Right lobe of liver (tissue), 4 donors: Measurements from ENCODE around the gene DPF1.

Source experiments
- CTCF ChIP-seq, 4 donors: fragments of 200-600 bp in 3 of 4; fragments of 450-650 bp in 1 of 4; IDR thresholded peaks; one replicate each; pipeline versions ENCODE4 v1.5.1 to v1.8.0; 2016 to 2022; ENCODE audit warnings: antibody characterized with exemption in 4 of 4, mild to moderate bottlenecking in 2 of 4
- POLR2A ChIP-seq: fragments of 450-650 bp; IDR thresholded peaks from one replicate; pipeline ENCODE4 v1.6.1; 2017; ENCODE audit warnings: antibody characterized with exemption, mild to moderate bottlenecking
- donor health status: DM: no; HTN: no; CAD: no.
- donor health status: DM: no; HTN: no; CAD: no.
- donor health status: DM: no; HTN: yes; CAD: no.

DNA sequence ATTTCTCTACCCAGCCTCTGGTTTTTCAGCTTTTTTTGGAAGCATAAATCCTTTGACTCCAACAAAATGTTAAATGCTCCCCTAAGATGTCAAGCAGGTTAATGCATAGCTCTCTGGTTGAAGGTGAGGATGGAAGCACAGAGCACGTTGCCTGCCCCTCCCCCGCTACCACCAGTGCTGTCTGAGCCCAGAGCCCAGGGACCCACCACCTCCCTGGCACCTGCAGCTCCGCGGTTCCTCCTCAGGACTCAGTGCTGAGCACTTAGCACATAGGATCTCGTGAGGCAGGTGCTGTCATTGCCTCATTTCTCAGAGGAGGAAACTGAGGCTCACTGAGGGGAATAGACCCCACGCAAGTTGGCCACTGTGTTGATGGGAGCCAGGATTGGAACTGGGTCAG lies 48.6 kb downstream of the DPF1 start:
- no peak for TF ChIP-seq CTCF (IDR thresholded peaks at IDR 0.05)
- TF ChIP-seq POLR2A: no peak
